Hepatic stellate cell (primary cell): ENCODE results near the gene CTBS.

Source experiments
- DNase-seq: peaks from one replicate; pipeline ENCODE4 v3.0.0; 2011; ENCODE audit warnings: low spot score

CTBS gene

DNA sequence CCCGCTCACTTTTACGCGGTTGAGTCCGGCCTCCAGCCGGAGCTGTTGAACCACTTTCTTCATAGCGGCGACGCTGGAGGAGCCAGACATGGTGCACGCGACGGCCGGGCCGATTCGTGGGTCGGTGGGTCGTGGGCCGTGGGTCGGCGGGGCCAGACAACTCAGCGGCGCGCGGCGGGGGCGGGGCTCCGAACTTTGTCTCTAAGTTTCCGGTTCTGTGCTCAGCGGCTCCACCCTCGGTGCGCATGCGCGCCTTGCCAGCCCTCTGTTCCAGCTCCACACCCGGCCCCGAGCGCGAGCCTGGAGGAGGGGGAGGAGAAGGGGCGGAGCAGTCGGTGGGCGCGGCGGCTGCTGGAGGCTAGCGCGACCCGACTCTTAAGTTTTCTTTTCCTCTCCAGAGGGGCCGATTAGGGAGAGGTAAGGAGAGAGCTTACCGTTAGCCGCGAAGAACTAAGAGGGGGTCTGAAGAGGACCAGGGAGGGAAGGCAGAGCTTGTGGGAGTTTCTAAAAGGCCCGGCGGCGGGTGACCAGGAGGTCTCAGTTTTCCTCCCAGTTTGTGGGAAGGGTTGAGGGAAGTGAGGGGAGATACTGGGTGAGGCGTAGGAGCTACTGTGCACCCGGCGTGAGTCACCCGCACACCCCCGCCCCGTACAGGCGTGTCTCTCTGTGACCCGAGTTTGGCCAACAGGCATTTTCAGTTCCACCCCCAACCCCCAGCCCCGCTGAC, 68.1 kb downstream of the CTBS start, which contains the start of the genes GNG5 and SPATA1:
Gene GNG5 (minus strand): TSS at position 580 of the 727 bp plus-strand sequence. CDS start 490 bp downstream, at position 90.
Gene SPATA1 (plus strand): TSS at position 385 of the 727 bp plus-strand sequence. CDS start 9,974 bp downstream, outside the sequence.
- DNase-seq: peak; percentile 97

DNA sequence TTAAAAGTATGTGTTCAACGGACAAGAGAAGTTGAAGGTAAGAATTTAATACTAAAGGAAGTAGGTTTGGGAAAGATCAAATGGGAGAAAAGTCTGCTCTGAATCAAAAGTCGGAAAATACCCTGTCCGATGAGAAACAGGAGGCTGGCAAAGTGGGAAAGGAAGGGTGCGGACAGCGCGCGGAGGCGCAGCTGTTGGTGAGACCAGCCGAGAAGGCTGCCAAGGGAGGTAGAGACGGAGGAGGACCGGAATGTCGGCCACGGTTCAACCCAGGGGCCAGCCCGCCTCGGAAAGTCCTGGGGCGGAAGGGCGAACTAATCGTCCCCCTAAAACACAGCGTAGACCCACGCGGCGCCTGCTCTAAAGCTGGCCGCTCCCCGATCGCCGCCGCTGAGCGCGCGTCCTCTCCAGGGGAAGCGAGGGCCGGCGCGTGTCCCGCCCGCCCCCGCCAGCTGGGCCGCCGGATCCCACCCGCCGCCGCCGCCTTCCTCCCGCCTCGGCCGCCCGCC, 68.7 kb downstream of the CTBS start:
- peak; percentile 53 for DNase-seq

- peak; percentile 6 for DNase-seq
Measured at GRCh38 chr1:84504580-84505492, 69.4 kb downstream of the CTBS start.

- DNase-seq: no peak
Measured at GRCh38 chr1:84502927-84503326, 71.3 kb downstream of the CTBS start.
